ENCODE data around the gene KCNK1. TPM values are rescaled to one million over a fixed set of nuclear protein-coding genes. Genes with fewer than 3 reads are reported as not detected.
"Not testable (repeated sequence)": the region's sequence is repeated elsewhere in the genome, so short reads cannot be mapped to it uniquely, and the experiment has no call there.

Gene KCNK1
- total RNA-seq, 8 experiments from 2014 or later = 0.22 to 4.4 (median 1.1) TPM; not detected in 1

DNA sequence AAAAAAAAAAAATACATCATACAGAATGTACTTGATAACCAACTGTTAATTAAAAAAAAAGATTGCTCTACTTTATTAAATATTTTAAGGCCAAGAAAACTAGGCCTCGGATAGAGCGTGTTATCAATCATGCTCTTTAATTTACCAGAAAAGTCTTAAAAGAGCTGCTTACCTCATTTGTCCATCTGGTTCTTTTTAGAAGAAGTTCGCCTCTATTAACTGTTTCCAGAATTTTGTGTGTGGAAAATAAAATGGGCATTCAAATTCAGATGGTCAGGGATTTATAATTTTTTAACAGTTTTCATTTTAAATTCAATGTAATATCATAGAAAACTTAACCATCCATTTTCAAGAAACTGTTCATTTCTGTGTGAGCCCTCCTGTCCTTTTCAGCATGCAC is 53.8 kb downstream of the KCNK1 start:
- Histone ChIP-seq H3K4me3 (no peak overlapping the region), H3K4me1 (replicated peaks in 1 of 2) (no peaks in the 10 kb centered on the region), H3K27ac (no peak overlapping the region)
- 35 to 95% (median 89%) methylated on average over 2 to 3 of the region's 3 CpGs; no CpG with 5 or more reads in 1 of the 10 experiments for WGBS, 10 experiments
- no peak for ATAC-seq (replicated peaks in 6 of 8)
- in situ Hi-C loops (cut with MboI; ENCODE audit: low pct_unique_long_range_greater_than_20kb in 2 of 9, low sequenced_read_pairs in 9 of 9, unreplicated experiment in 9 of 9) = no loop called here

DNA sequence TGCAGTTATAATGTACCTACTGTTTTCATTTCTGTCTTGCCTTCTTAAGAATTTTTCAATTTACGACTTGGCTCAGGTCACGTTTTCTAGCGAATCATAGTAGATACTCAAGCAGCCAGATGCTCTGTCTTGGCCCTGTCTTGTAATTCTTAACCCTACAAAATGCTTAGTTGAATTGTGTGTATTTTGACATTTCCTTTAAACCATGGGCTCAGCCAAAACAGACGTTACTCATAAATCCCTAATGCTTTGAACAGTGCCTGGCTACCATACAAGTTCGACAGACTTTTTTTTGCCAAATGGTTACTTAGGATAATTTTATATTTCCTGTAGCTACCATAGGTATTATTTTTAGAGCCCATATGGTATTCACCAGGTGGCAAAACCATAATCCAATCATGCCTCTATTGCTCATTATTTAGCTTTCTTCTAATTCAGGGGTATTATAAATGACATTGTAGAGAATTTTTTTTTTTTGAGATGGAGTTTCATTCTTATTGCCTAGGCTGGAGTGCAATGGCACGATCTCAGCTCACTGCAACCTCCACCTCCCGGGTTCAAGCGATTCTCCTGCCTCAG is 54.3 kb downstream of the KCNK1 start:
- Histone ChIP-seq H3K27ac (no peak overlapping the region), H3K4me1 (replicated peaks in 1 of 2) (no peaks in the 10 kb centered on the region), H3K4me3 (no peak overlapping the region)
- no peak for ATAC-seq (replicated peaks in 6 of 8)
- 11 to 100% (median 74%) methylated on average over 1 to 8 of the region's 8 CpGs for WGBS, 10 experiments
- in situ Hi-C loops (cut with MboI; ENCODE audit: low pct_unique_long_range_greater_than_20kb in 2 of 9, low sequenced_read_pairs in 9 of 9, unreplicated experiment in 9 of 9) = no loop called here

DNA sequence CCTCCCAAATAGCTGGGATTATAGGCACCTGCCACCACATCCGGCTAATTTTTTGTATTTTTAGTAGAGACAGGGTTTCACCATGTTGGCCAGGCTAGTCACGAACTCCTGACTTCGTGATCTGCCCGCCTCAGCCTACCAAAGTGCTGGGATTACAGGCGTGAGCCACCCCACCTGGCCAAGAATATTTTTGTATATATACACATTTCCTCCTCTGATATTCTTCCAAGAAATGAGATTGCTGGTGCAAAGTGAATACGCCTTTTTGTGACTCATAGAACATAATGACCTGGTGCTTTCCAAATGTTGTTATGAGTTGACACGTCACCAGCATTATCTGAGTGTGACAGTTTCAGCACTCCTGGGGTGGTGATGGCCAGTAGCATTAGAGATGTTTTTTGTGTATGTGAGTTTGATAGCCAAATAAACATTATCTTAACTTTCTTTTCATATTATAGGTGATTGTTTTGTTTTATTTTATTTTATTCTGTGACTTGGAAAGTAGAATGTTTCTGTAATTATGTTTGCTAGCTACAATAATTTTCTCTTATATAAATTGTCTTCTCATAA is 54.9 kb downstream of the KCNK1 start:
- H3K4me3 ChIP-seq = no peak overlapping the region
- H3K27ac ChIP-seq = no peak overlapping the region
- peaks cover 0 to 3% of the 10 kb centered on the region in 2 donors for H3K4me1 ChIP-seq (replicated peaks in 1 of 2)
- peak in 2 of 8 experiments; percentile 99 to 100 for ATAC-seq (replicated peaks in 6 of 8)
- in situ Hi-C loops (cut with MboI; ENCODE audit: low pct_unique_long_range_greater_than_20kb in 2 of 9, low sequenced_read_pairs in 9 of 9, unreplicated experiment in 9 of 9) = no loop called here
- 10 to 100% (median 94%) methylated on average over 2 to 6 of the region's 7 CpGs; no CpG with 5 or more reads in 4 of the 10 experiments for WGBS, 10 experiments

DNA sequence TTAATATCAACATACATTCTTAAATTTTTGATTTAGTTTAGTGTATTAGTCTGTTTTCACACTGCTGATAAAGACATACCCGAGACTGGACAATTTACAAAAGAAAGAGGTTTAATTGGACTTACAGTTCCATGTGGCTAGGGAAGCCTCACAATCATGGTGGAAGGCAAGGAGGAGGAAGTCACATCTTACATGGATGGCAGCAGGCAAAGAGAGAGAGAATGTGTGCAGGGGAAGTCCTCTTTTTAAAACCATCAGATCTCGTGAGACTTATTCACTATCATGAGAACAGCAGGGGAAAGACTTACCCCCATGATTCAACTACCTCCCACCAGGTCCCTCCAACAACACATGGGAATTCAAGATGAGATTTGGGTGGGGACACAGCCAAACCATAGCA is 56.5 kb downstream of the KCNK1 start:
- H3K4me3 ChIP-seq; H3K27ac ChIP-seq; H3K4me1 ChIP-seq (replicated peaks in 1 of 2); in situ Hi-C loops (cut with MboI; ENCODE audit: low pct_unique_long_range_greater_than_20kb in 2 of 9, low sequenced_read_pairs in 9 of 9, unreplicated experiment in 9 of 9); ATAC-seq (replicated peaks in 6 of 8): not testable (repeated sequence)
- 63 to 88% (median 79%) methylated on average over 1 to 2 of the region's 2 CpGs; no CpG with 5 or more reads in 4 of the 10 experiments for WGBS, 10 experiments

DNA sequence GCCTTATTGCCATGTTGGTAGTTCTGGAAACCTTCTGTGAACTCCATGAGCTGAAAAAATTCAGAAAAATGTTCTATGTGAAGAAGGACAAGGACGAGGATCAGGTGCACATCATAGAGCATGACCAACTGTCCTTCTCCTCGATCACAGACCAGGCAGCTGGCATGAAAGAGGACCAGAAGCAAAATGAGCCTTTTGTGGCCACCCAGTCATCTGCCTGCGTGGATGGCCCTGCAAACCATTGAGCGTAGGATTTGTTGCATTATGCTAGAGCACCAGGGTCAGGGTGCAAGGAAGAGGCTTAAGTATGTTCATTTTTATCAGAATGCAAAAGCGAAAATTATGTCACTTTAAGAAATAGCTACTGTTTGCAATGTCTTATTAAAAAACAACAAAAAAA is 57.4 kb downstream of the KCNK1 start:
- peaks cover 0 to 3% of the 10 kb centered on the region in 2 donors for H3K4me1 ChIP-seq (replicated peaks in 1 of 2)
- no peak overlapping the region for H3K27ac ChIP-seq
- in situ Hi-C loops (cut with MboI; ENCODE audit: low pct_unique_long_range_greater_than_20kb in 2 of 9, low sequenced_read_pairs in 9 of 9, unreplicated experiment in 9 of 9) = no loop called here
- H3K4me3 ChIP-seq = no peak overlapping the region
- no peak for ATAC-seq (replicated peaks in 6 of 8)
- 17 to 96% (median 78%) methylated on average over 1 to 5 of the region's 5 CpGs; no CpG with 5 or more reads in 1 of the 10 experiments for WGBS, 10 experiments

DNA sequence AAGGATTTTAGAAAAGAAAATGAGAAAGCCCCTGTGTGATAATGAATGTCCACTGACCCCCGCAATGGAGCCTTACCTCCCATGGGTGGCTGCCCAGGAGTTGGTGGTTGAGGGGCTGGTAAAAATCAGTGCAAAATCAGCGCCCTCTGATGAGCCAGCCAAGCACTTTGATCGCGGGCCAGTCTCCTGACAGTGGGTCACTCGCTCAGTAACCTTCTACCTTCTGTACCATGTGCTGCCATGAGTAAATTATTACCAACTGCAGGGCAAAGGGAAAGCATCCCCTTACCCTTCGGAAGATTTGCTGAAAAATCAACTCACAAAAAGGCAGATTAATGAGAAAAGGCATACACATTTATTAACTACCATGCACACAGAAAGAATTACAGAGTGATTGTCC is 58.8 kb downstream of the KCNK1 start:
- ATAC-seq (replicated peaks in 6 of 8) = peak in 2 of 8 experiments; percentile 18 to 22
- in situ Hi-C loops (cut with MboI; ENCODE audit: low pct_unique_long_range_greater_than_20kb in 2 of 9, low sequenced_read_pairs in 9 of 9, unreplicated experiment in 9 of 9) = no loop called here
- 80 to 90% (median 85%) methylated on average over 2 to 6 of the region's 6 CpGs; no CpG with 5 or more reads in 3 of the 10 experiments for WGBS, 10 experiments
- Histone ChIP-seq H3K27ac (no peak overlapping the region), H3K4me3 (no peak overlapping the region), H3K4me1 (replicated peaks in 1 of 2) (peaks cover 0 to 3% of the 10 kb centered on the region in 2 donors)

DNA sequence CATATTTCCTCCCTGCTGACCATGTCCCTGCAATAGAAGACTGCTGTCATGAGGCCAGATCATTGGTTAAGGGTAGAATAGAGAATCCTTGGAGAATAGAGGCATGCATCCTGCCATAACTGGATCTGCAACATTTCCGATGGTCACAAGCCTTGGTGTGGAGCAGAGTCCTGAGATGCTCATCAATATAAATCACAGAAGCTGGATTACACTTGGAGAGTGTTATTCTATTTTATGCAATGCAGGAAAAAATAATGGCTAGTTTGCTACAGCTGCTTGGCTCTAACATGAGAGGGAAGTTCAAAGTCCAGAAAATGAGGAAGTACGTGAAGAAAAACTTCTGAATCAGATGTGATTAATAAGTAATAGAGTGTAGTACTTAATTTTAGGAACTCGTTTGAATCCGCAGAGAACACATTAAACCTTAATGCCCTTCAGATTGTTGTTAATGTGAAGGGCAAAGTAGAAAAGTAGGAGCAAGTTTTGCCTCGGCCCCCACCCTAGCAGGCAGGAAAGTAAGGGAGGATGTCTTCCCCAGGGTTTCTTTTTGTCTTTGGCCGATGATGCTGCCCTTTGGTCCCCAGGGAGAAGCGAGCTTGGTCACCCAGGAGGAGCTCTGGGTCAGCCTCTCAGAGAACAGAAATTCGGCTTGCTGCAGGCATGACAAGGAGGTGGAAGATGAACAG is 59.5 kb downstream of the KCNK1 start:
- WGBS, 10 experiments = 57 to 100% (median 77%) methylated on average over 1 to 8 of the region's 8 CpGs
- ATAC-seq (replicated peaks in 6 of 8) = peak in 3 of 8 experiments; percentile 69 to 95 (median 93)
- in situ Hi-C loops (cut with MboI; ENCODE audit: low pct_unique_long_range_greater_than_20kb in 2 of 9, low sequenced_read_pairs in 9 of 9, unreplicated experiment in 9 of 9) = no loop called here
- Histone ChIP-seq H3K27ac (no peak overlapping the region), H3K4me1 (replicated peaks in 1 of 2) (peaks cover 0 to 3% of the 10 kb centered on the region in 2 donors), H3K4me3 (no peak overlapping the region)

DNA sequence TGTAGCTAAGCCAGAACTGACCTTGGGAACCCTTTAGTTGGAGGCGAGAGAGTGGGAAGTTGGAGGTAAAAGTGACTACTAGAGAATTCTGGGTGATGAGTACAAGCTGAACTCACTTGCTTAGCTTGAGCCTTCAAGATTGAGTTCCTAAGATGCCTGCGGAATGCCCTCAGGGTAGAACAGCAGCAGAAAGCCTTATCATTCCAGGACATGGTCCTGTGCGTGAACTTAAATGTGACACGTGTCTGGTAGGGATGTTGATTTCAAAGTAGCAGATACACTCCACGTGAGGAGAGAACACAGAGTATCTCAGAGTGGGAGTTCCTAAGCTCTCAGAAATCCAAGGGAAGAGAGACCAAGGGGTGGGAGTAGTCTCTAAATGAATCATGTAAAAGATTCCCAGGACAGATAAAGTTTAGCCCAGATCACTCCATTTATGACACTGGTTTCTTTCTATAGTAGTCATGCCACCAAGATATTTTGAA is 60.1 kb downstream of the KCNK1 start:
- Histone ChIP-seq H3K4me1 (replicated peaks in 1 of 2) (peaks cover 0 to 3% of the 10 kb centered on the region in 2 donors), H3K27ac (no peak overlapping the region), H3K4me3 (no peak overlapping the region)
- in situ Hi-C loops (cut with MboI; ENCODE audit: low pct_unique_long_range_greater_than_20kb in 2 of 9, low sequenced_read_pairs in 9 of 9, unreplicated experiment in 9 of 9) = no loop called here
- ATAC-seq (replicated peaks in 6 of 8) = peak in 2 of 8 experiments; percentile 34 to 83
- 20 to 100% (median 84%) methylated on average over 1 to 5 of the region's 5 CpGs; no CpG with 5 or more reads in 3 of the 10 experiments for WGBS, 10 experiments

DNA sequence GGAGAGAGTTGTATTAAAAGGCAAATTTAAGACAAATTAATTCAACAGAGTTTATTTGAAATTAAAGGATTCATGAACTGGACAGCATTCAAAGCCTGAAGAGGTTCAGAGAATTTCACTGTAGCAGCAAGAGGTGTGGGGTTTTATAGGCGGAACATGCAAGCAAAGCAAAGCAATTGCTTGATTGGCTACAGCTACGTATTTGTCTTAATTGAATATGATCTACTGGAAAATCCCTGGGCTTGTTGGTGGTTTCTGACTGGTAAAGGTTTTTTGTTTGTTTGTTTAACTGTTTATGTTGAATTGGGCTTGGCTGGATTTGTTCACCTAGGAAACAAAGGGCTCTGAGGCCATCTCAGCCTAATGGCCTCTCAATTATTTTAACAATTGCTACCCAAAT is 61.5 kb downstream of the KCNK1 start:
- in situ Hi-C loops (cut with MboI; ENCODE audit: low pct_unique_long_range_greater_than_20kb in 2 of 9, low sequenced_read_pairs in 9 of 9, unreplicated experiment in 9 of 9) = no loop called here
- WGBS, 10 experiments = 80 to 100% (median 93%) methylated on average over 1 to 2 of the region's 2 CpGs; no CpG with 5 or more reads in 1 of the 10 experiments
- no peak for ATAC-seq (replicated peaks in 6 of 8)
- H3K27ac ChIP-seq = no peak overlapping the region
- H3K4me1 ChIP-seq (replicated peaks in 1 of 2) = peaks cover 0 to 3% of the 10 kb centered on the region in 2 donors
- H3K4me3 ChIP-seq = no peak overlapping the region

DNA sequence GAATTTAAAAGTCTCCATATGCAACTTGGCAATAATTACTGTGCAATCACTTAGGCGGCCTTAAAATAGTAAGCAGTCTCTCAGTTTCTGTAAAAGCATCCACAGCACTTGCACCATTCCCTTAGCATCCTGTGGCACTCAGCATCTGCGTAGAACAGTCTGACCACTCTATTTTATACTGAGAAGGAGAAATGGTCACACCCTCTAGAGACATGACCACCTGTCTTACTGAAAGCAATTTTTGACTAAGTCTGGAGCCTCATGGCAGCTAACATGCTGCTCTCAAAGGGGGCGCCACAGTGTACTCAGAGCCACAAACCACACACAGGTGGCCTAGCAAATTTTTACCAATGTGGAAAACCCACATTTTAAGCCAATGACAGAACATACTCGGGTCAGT is 62.0 kb downstream of the KCNK1 start:
- WGBS, 10 experiments = 53 to 100% (median 85%) methylated on average over 1 to 4 of the region's 4 CpGs
- no peak for ATAC-seq (replicated peaks in 6 of 8)
- in situ Hi-C loops (cut with MboI; ENCODE audit: low pct_unique_long_range_greater_than_20kb in 2 of 9, low sequenced_read_pairs in 9 of 9, unreplicated experiment in 9 of 9) = no loop called here

DNA sequence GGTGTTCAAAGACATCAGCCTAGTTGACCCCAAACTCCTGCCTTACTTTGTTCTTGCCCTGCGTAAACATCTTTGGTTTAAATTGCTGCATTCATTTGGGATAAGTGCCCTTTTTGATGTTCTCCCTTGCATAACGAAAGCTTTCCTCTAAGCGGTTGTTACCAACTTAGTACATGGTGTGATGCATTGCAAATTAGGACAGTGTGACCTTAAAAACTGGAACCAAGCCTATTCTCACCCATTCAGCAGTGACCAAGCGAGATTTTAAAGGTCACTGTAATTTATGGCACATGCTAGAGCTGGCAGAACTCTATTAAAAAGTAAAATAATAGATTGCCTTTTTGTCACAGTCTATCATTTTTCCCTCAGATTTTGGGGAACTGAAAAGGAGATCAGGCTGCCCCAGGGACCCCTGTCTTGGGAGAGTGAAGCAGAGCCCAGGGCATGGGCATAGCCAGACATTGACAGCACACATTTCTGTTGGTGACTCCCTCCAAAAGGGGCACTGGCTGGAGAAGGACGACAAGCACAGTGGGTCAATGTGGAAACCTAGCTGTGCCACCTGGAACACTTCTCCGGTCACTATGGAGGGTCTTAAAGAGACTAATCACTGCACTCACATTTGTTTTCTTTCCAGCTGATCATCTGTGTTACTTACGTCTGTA is 63.9 kb downstream of the KCNK1 start:
- Histone ChIP-seq H3K27ac (no peak overlapping the region), H3K4me3 (no peak overlapping the region), H3K4me1 (replicated peaks in 1 of 2) (peaks cover 0 to 3% of the 10 kb centered on the region in 2 donors)
- 35 to 82% (median 64%) methylated on average over 2 to 7 of the region's 7 CpGs; no CpG with 5 or more reads in 1 of the 10 experiments for WGBS, 10 experiments
- in situ Hi-C loops (cut with MboI; ENCODE audit: low pct_unique_long_range_greater_than_20kb in 2 of 9, low sequenced_read_pairs in 9 of 9, unreplicated experiment in 9 of 9) = no loop called here
- ATAC-seq (replicated peaks in 6 of 8) = no peak

More for the DNA sequence above, 62.0 kb downstream of the KCNK1 start:
- Histone ChIP-seq H3K4me1 (replicated peaks in 1 of 2) (peaks cover 0 to 3% of the 10 kb centered on the region in 2 donors), H3K4me3 (no peak overlapping the region), H3K27ac (no peak overlapping the region)

DNA sequence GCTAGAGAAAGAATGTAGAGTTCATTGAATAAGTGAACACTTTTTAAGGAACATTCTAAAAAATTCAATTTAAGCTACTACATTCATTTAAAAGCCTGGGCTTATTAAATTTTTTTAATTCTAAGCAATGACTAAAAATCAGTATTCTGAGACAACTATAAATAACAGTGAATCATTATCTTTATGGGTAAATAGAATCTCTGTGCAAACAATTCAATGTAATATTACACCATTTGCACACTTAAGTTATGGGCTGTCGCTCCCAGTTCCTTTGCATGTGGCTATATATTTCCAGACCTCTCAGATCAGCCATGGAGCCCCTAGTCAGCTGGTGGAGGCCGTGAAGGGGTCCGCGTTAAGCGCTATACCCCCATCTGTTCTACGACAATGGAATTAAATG is 65.1 kb downstream of the KCNK1 start:
- Histone ChIP-seq H3K4me1 (replicated peaks in 1 of 2) (no peaks in the 10 kb centered on the region), H3K27ac (no peak overlapping the region), H3K4me3 (no peak overlapping the region)
- 57 to 100% (median 83%) methylated on average over 1 to 6 of the region's 6 CpGs; no CpG with 5 or more reads in 1 of the 10 experiments for WGBS, 10 experiments
- in situ Hi-C loops (cut with MboI; ENCODE audit: low pct_unique_long_range_greater_than_20kb in 2 of 9, low sequenced_read_pairs in 9 of 9, unreplicated experiment in 9 of 9) = no loop called here
- ATAC-seq (replicated peaks in 6 of 8) = no peak

All from motor neuron (in vitro differentiated cells).